Neural crest cell (in vitro differentiated cells): ENCODE data around the gene TAF11L5. TPM values are rescaled to one million over a fixed set of nuclear protein-coding genes. Genes with fewer than 3 reads are reported as not detected.
"Not testable (repeated sequence)": the region's sequence is repeated elsewhere in the genome, so short reads cannot be mapped to it uniquely, and the experiment has no call there.

Source experiments
- DNase-seq: peaks from one replicate; pipeline ENCODE4 v3.0.0; 2021; ENCODE audit warnings: low read depth, mixed read lengths, low spot score
- H3K27ac Mint-ChIP-seq: one replicate; pipeline ENCODE4 v1.8.0; 2021; ENCODE audit warnings: mild to moderate bottlenecking, mixed read lengths; ENCODE audit not compliant: unreplicated experiment
- H3K27me3 Mint-ChIP-seq: 2 replicates; pipeline ENCODE4 v1.8.0; 2021; ENCODE audit warnings: low read depth, mild to moderate bottlenecking, mixed read lengths
- H3K36me3 Mint-ChIP-seq: 2 replicates; pipeline ENCODE4 v1.8.0; 2021; ENCODE audit warnings: low read depth, mild to moderate bottlenecking, mixed read lengths
- H3K4me1 Mint-ChIP-seq: 2 replicates; pipeline ENCODE4 v1.8.0; 2021; ENCODE audit warnings: mixed read lengths
- H3K4me3 Mint-ChIP-seq: one replicate; pipeline ENCODE4 v1.8.0; 2021; ENCODE audit warnings: mild to moderate bottlenecking, mixed read lengths
- H3K9me3 Mint-ChIP-seq: 2 replicates; pipeline ENCODE4 v1.8.0; 2021; ENCODE audit warnings: mixed read lengths
- total RNA-seq: library from RNA; stranded (reverse); gene quantifications from 2 replicates; pipeline ENCODE4 v1.2.1, GENCODE V29; 2021

Gene TAF11L5
- total RNA-seq, 1 donor from 2014 or later = not detected

GRCh38 chr5:17526504-17526903, 1.5 kb downstream of the TAF11L5 start:
- not testable (repeated sequence) for H3K9me3 Mint-ChIP-seq, H3K27ac Mint-ChIP-seq, H3K4me3 Mint-ChIP-seq, H3K27me3 Mint-ChIP-seq, H3K4me1 Mint-ChIP-seq, H3K36me3 Mint-ChIP-seq
- DNase-seq = peak; percentile 40

GRCh38 chr5:17528369-17528768, 3.3 kb downstream of the TAF11L5 start, which contains the start of gene TAF11L6:
Gene TAF11L6, plus strand, starts transcription at chr5:17528669.
- H3K36me3 Mint-ChIP-seq, H3K27ac Mint-ChIP-seq, H3K9me3 Mint-ChIP-seq, DNase-seq, H3K27me3 Mint-ChIP-seq, H3K4me1 Mint-ChIP-seq, H3K4me3 Mint-ChIP-seq: not testable (repeated sequence)

Other genes starting within 250 kb of the TAF11L5 start
- not detected in 2 replicates for gene TAF11L2, start 27.0 kb upstream of the TAF11L5 start, total RNA-seq
- not detected in 2 replicates for gene TAF11L3, start 6.9 kb upstream of the TAF11L5 start, total RNA-seq
- not detected in 2 replicates for gene TAF11L4, start 3.4 kb upstream of the TAF11L5 start, total RNA-seq
- not detected in 2 replicates for gene TAF11L6, start 3.4 kb downstream of the TAF11L5 start, total RNA-seq
- not detected in 2 replicates for gene TAF11L7, start 60.5 kb downstream of the TAF11L5 start, total RNA-seq
- not detected in 2 replicates for gene TAF11L8, start 65.7 kb downstream of the TAF11L5 start, total RNA-seq
- not detected in 2 replicates for gene TAF11L9, start 69.2 kb downstream of the TAF11L5 start, total RNA-seq
- not detected in 2 replicates for gene TAF11L10, start 72.6 kb downstream of the TAF11L5 start, total RNA-seq
- not detected in 2 replicates for gene TAF11L11, start 78.9 kb downstream of the TAF11L5 start, total RNA-seq
- gene TAF11L12, start 85.2 kb downstream of the TAF11L5 start, total RNA-seq = not detected in 2 replicates
- gene TAF11L13, start 106.9 kb downstream of the TAF11L5 start, total RNA-seq = not detected in 2 replicates
- not detected in 2 replicates for gene TAF11L14, start 109.2 kb downstream of the TAF11L5 start, total RNA-seq